Activated gamma-delta T cell (primary cell): ENCODE data around the gene ECSIT.
"Not testable (repeated sequence)": the region's sequence is repeated elsewhere in the genome, so short reads cannot be mapped to it uniquely, and the experiment has no call there.

Experiments
- DNase-seq: peaks from one replicate; lab custom pipeline; 2025; lab: John Stamatoyannopoulos, UW
- total RNA-seq, 2 donors: gene quantifications; one replicate each; lab custom pipeline; 2026; lab: John Stamatoyannopoulos, UW

ECSIT gene
- total RNA-seq: 26.6 to 30.3 reads per million in 2 donors

- DNase-seq: peak; percentile 49
Measured at GRCh38 chr19:11528551-11529341, at the start of gene ECSIT. Gene ECSIT (minus strand): TSS chr19:11529134. CDS start chr19:11519170, 9,964 bp downstream.

GRCh38 chr19:11577451-11578257, 48.7 kb upstream of the ECSIT start, which contains the start of gene ACP5:
Gene ACP5 (minus strand): TSS chr19:11577645. CDS start chr19:11577317, 328 bp downstream.
- DNase-seq: no peak

DNA sequence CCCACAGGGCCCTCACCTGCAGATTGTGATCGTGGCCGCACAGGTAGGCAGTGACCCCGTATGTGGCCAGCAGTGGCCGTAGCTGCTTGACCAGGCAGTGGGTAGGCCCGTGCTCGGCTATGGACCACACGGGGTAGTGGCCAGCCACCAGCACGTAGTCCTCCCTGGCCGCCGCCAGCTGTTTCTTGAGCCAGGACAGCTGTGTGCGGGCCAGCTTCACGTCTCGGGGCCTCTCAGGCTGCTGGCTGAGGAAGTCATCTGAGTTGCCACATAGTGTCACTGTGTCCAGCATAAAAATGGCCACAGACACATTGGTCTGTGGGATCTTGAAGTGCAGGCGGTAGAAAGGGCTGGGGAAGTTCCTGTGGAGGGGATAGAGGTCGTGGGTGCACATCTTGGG, 47.3 kb upstream of the ECSIT start:
- DNase-seq: no peak

DNA sequence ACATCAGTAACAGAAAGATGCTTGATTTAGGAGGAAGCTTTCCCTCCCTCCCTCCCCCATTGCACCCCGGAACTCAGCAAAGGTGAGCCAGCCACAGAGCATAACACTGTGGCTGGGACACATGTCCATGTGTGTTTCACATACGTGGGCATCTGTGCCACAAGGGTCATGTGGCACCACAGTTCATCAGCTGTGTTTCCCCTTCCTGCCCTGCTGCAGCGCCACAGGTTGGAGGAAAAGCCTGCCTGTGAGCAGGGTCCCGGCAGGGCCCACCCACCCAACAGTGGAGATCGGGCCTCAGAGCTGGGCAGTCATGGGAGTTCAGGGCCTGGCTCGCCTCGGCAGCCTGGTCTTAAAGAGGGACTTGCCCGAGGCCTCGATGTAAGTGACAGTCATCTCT, 45.8 kb upstream of the ECSIT start:
- no peak for DNase-seq

DNA sequence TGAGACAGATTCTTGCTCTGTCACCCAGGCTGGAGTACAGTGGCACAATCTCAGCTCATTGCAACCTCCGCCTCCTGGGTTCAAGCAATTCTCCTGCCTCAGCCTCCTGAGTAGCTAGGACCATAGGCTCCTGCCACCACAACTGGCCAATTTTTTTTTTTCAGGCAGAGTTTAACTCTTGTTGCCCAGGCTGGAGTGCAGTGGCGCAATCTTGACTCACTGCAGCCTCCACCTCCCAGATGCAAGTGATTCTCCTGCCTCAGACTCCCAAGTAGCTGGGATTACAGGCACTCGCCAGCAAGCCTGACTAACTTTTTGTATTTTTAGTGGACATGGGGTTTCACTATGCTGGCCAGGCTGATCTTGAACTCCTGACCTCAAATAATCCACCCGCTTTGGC, 44.8 kb upstream of the ECSIT start:
- DNase-seq: not testable (repeated sequence)

DNA sequence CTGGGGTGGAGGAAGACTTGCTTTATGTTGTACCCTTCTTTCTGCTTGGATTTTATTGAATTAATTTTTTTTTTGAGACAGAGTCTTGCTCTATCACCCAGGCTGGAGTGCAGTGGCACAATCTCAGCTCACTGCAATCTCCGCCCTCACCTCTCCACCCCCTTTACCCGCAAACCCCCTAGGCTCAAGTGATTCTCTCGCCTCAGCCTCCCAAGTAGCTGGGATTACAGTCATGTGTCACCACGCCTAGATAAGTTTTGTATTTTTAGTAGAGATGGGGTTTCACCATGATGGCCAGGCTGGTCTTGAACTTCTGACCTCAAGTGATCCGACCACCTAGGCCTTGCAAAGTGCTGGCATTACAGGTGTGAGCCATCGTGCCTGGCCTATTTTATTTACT, 44.4 kb upstream of the ECSIT start:
- not testable (repeated sequence) for DNase-seq

GRCh38 chr19:11570039-11570462, 41.1 kb upstream of the ECSIT start:
- DNase-seq: no peak

GRCh38 chr19:11566164-11566563, 37.2 kb upstream of the ECSIT start:
- DNase-seq: no peak

DNA sequence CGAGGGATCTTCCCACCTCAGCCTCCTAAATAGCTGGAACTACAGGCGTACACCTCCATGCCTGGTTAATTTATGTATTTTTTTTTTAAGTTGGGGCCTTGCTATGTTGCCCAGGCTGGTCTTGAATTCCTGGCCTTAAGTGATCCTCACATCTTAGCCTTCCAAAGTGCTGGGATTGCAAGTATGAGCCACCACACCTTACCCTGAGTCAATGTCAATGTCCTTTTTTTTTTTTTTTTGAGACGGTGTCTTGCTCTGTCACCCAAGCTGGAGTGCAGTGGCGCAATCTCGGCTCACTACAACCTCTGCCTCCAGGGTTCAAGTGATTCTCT, 36.7 kb upstream of the ECSIT start:
- not testable (repeated sequence) for DNase-seq

GRCh38 chr19:11564082-11564807, 35.3 kb upstream of the ECSIT start:
- not testable (repeated sequence) for DNase-seq

DNA sequence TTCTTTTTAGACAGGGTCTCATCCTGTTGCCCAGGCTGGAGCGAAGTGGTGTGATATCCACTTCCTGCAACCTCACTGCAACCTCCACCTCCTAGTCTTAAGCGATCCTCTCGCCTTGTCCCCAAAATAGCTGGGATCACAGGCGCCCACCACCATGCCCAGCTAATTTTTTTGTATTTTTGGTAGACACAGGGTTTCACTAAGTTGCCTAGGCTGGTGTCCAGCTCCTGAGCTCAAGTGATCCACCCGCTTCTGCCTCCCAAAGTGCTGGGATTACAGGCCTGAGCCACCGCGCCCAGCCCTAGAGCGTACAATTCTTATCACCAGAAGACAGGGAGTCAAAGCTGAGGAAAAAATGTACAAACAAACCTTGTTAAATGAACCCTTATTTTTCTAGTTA, 34.6 kb upstream of the ECSIT start:
- no peak for DNase-seq

DNA sequence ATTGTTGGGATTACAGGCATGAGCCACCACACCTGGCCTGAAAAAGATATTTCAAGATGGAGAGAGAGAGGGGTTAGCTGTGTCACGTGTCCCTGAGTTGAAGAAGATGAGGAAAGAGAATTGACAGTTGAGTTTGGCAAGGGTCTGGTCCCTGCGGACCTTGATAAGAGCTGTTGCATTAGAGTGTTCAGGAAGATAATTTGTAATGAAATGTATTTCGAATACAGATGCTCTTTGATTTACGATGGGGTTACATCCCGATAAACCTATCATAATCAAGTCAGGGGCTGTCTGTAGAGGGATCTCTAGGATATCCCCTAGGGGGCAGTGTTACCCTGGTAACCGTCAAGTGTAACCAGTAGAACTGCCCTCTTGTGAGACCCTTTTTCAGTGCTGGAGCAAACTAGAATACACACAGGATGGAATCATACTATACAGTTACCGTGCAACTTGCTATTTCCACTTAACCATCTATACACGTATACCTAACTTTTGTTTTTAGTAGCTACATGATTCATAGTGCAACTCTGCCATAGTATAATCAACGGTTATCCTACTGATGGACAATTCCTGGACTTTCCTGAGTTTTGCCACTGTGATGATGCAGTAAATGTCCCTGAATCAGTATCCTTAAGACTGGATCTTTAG, 31.6 kb upstream of the ECSIT start:
- no peak for DNase-seq

- DNase-seq: peak; percentile 88
Measured at GRCh38 chr19:11558881-11559828, 30.2 kb upstream of the ECSIT start, which contains the start of gene ELOF1. Gene ELOF1 (minus strand): TSS chr19:11559230. CDS start chr19:11554347, 4,883 bp downstream.

DNA sequence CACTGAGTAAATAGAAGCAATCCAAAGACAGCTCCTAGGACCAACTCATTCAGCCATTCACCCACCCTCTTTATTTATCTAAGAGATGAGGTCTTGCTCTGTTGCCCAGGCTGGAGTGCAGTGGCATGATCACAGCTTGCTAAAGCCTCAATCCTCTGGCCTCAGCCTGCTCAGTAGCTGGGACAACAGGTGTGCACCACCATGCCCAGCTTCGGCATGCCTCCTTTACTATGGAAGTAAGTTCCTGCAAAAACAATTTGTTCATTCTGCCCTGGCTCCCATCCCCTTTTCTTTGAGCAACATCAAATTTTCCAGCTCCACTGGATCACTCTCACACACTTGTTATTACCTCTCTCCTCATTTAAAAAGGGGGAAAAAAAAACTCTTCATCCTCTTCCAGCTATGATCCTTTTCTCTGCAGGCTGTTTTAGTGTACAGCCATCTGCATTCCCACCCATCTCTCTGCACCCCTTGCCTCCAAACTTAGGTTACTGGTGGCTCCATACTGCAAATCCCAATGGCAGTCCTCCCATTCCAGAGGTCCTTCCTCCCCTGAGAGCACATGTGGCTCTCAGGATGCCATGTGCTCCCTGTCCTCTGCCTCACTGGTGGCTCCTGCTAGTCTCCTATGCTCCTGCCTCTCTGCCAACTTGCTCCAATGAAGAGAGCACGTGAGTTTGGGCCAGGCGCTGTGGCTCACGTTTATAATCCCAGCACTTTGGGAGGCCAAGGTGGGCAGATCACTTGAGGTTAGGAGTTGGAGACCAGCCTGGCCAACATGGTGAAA, 27.9 kb upstream of the ECSIT start:
- no peak for DNase-seq

DNA sequence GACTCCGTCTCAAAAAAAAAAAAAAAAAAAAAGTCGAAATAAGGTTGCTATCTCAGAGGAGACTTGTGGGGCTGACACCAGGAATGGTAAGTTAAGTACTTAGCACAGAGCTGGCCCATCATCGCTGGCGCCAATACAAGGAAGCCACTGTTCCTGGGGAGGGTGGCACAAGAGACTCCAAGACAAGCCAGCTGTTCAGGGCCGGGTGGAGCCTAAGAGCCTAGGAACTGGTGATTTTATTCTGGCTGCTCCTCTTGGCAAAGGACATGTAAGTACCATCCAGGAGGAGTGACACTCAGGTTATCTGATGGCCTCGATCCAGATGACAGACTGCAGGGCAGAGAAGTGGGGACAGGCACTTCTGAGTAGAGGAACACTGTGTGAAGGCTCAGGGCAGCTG, 26.3 kb upstream of the ECSIT start:
- DNase-seq: no peak

- no peak for DNase-seq
Measured at GRCh38 chr19:11554160-11554559, 25.2 kb upstream of the ECSIT start.

- DNase-seq: no peak
Measured at GRCh38 chr19:11552666-11553372, 23.9 kb upstream of the ECSIT start.

DNA sequence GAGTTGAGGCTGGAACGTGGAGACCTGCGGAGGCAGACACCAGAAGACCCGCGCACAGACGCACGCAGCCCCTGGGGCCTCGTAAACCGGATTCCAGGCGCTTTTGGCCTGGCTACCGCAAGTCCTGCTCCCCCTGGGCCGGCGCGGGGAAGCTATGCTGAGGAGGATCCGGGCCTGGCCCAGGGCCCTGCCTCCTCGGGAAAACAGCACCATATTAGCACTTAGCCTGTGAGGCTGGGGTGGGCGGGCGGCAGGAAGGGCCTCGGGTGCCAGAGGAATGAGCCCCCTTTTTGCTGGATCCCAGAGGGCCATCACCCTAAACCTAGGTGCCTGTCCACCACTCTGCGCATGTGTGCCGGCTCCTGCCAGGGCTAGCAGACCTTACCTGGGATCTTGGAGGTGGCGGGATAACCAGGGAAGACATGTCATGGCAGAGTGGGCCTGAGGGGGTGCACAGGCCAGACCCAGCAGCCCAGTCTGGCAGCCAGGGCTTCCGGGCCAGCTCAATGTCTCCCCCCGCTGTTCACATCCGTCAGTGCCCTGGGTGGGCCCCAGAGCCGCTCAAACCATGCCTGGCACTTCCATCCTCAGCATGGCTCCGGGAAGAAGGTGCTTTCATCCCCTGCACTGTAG, 22.8 kb upstream of the ECSIT start:
- no peak for DNase-seq

- no peak for DNase-seq
Measured at GRCh38 chr19:11550265-11550664, 21.3 kb upstream of the ECSIT start.
